Osteocyte (in vitro differentiated cells): ENCODE measurements around the gene COTL1. TPM values are rescaled to one million over a fixed set of nuclear protein-coding genes. Genes with fewer than 3 reads are reported as not detected.

Source experiments
- DNase-seq: peaks from one replicate; pipeline ENCODE4 v3.0.0; 2021; ENCODE audit warnings: mixed read lengths; ENCODE audit not compliant: unreplicated experiment; ENCODE audit errors: extremely low spot score
- H3K27ac Mint-ChIP-seq: one replicate; pipeline ENCODE4 v1.8.0; 2021; ENCODE audit warnings: mild to moderate bottlenecking, mixed read lengths; ENCODE audit not compliant: unreplicated experiment
- H3K27me3 Mint-ChIP-seq: one replicate; pipeline ENCODE4 v1.8.0; 2021; ENCODE audit warnings: mixed read lengths; ENCODE audit not compliant: unreplicated experiment
- H3K36me3 Mint-ChIP-seq: one replicate; pipeline ENCODE4 v1.8.0; 2021; ENCODE audit warnings: mixed read lengths; ENCODE audit not compliant: unreplicated experiment
- H3K4me1 Mint-ChIP-seq: one replicate; pipeline ENCODE4 v1.8.0; 2021; ENCODE audit warnings: mixed read lengths; ENCODE audit not compliant: unreplicated experiment
- H3K4me3 Mint-ChIP-seq: one replicate; pipeline ENCODE4 v1.8.0; 2021; ENCODE audit warnings: mild to moderate bottlenecking, moderate library complexity, mixed read lengths; ENCODE audit not compliant: unreplicated experiment
- H3K9me3 Mint-ChIP-seq: one replicate; pipeline ENCODE4 v1.8.0; 2021; ENCODE audit warnings: mixed read lengths; ENCODE audit not compliant: unreplicated experiment
- total RNA-seq: library from RNA; stranded (reverse); gene quantifications from 2 replicates; pipeline ENCODE4 v1.2.1, GENCODE V29; 2021
- TF ChIP-seq, protein P1 (sequence below): fragments of 200-600 bp; sonication (generic); IDR thresholded peaks from 2 replicates; pipeline ENCODE4 v1.5.0; 2021; ENCODE audit warnings: antibody characterized with exemption, mild to moderate bottlenecking, moderate library complexity

COTL1 gene
- total RNA-seq, 1 donor from 2014 or later = 103 TPM

DNA sequence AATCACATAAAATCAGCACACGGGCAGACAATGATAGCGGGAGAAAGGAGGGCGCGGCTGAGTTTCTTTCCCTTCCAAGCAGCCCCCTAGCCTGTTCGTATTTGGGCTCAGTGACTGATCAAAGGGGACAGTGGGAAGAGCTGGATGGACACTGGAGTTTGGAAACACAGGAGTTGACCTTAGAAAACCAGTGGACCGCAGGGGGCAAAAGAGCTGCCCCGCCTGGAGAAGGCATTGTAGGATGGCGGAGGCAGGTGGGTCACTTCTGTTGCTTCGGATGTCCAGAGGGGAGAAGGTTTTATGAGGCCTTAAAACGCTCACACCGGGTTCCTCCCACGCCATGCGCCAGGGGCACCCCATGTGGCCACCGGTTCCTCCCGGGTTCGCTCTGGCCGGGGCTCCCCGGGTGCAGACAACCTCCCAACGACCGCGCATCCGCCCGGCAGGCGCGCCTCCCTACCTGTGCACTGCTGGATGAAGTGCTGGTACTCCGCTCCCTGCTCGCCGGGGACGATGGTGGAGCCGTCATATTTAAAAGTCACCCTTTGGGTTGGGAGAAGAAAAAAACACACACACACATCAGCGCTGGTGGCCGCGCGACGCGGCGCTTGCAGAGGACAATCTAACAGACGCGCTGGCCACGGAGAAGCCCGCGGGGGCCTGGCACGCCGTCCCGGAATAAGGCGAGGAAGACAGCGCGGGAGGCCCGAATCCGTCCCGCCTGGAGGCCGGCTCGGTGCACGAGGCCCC is 662 bp downstream of the COTL1 start:
- no peaks in the 10 kb centered on the region for H3K27me3 Mint-ChIP-seq
- TF ChIP-seq, protein P1, sequence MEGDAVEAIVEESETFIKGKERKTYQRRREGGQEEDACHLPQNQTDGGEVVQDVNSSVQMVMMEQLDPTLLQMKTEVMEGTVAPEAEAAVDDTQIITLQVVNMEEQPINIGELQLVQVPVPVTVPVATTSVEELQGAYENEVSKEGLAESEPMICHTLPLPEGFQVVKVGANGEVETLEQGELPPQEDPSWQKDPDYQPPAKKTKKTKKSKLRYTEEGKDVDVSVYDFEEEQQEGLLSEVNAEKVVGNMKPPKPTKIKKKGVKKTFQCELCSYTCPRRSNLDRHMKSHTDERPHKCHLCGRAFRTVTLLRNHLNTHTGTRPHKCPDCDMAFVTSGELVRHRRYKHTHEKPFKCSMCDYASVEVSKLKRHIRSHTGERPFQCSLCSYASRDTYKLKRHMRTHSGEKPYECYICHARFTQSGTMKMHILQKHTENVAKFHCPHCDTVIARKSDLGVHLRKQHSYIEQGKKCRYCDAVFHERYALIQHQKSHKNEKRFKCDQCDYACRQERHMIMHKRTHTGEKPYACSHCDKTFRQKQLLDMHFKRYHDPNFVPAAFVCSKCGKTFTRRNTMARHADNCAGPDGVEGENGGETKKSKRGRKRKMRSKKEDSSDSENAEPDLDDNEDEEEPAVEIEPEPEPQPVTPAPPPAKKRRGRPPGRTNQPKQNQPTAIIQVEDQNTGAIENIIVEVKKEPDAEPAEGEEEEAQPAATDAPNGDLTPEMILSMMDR = no peak
- H3K9me3 Mint-ChIP-seq = no peaks in the 10 kb centered on the region
- DNase-seq = no peak
- H3K4me1 Mint-ChIP-seq = peaks cover 51% of the 10 kb centered on the region
- H3K27ac Mint-ChIP-seq = peak overlapping the region; percentile 56
- peak overlapping the region; percentile 90 for H3K4me3 Mint-ChIP-seq
- peaks cover 4% of the 10 kb centered on the region for H3K36me3 Mint-ChIP-seq

DNA sequence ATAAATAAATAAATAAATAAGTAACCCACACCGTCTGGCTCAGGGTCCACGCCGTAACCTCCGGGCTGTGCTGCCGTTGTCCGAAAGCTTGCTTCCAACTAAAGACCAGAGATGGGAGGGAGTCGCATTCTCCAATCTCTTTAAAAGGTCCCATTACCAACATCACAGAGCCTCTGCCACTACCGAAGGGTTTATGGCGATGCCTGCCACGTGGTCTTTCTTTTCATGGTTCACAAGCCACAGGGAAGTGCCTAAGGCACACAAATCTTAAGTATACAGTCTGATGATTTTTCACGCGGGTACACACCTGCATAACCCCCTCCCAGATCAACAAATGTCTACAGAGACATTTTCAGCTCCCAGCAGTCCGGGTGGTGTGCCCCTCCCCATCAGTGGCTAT is 1.4 kb downstream of the COTL1 start:
- H3K27me3 Mint-ChIP-seq = no peaks in the 10 kb centered on the region
- peaks cover 4% of the 10 kb centered on the region for H3K36me3 Mint-ChIP-seq
- TF ChIP-seq, protein P1 = no peak
- no peak for DNase-seq
- peaks cover 51% of the 10 kb centered on the region for H3K4me1 Mint-ChIP-seq
- peak overlapping the region; percentile 90 for H3K4me3 Mint-ChIP-seq
- H3K27ac Mint-ChIP-seq = no peak overlapping the region
- no peaks in the 10 kb centered on the region for H3K9me3 Mint-ChIP-seq

DNA sequence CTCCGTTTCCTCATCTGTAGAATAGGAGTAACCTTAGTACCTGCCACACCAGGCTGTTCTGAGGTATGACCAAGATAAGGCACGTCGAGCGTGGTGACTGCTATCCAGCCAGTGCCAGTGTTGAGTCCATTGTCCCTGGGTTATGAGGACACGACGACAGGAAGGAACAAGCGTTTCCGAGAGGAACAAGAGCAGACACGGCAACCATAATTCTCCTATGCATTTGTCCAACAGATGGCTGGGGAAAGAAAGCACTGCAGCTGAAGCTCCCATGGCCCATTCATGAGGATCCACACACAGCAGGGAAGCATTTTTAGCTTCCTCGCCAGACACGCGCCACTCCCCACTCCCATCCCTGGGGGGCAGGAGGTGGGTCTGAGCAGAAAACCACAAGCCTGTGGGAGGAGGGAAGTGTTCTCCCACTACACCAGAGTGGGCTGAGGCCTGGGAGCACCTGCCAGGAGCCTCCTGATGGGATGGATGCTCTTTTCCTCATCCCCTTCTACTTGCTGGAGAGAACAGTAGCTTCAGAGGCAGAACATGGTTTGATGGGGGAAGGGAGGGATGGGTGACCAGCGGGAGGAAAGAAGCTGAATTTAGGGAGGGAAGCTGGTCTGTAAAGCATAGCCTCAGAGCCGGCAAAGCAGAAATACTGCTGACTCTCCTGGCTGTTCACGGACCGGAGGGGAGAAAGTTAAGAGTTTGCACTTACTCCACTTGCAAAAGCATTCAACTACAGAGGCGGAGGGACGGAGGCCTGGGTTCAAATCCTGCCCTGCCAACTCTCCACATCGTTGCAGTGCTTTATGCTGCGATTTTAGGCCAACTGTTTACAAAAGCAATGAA is 2.7 kb downstream of the COTL1 start:
- peak overlapping the region; percentile 1 for H3K27ac Mint-ChIP-seq
- H3K4me1 Mint-ChIP-seq = peaks cover 57% of the 10 kb centered on the region
- no peaks in the 10 kb centered on the region for H3K9me3 Mint-ChIP-seq
- peaks cover 4% of the 10 kb centered on the region for H3K36me3 Mint-ChIP-seq
- peak overlapping the region; percentile 66 for H3K4me3 Mint-ChIP-seq
- no peak for DNase-seq
- TF ChIP-seq, protein P1 = no peak
- H3K27me3 Mint-ChIP-seq = no peaks in the 10 kb centered on the region

DNA sequence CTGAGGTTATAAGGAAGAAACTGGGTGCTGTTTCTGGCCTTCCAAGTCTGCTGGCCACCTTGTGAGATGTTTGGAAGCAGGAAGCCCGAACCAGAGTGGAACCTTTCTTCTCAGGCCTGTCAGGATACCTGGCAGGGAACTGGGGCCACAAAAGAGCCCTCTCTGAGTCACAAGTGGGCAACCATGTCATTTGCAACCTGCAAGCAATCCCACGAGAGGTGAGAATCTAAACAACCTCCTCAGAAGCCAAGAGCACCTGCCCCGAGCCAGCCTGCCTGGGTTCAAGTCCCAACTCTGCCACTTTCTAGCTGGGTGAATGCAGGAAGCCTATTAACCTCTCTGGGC is 3.3 kb downstream of the COTL1 start:
- H3K27me3 Mint-ChIP-seq = no peaks in the 10 kb centered on the region
- peaks cover 57% of the 10 kb centered on the region for H3K4me1 Mint-ChIP-seq
- peaks cover 4% of the 10 kb centered on the region for H3K36me3 Mint-ChIP-seq
- no peak for DNase-seq
- TF ChIP-seq, protein P1 = no peak
- no peaks in the 10 kb centered on the region for H3K9me3 Mint-ChIP-seq
- H3K4me3 Mint-ChIP-seq = no peak overlapping the region
- H3K27ac Mint-ChIP-seq = no peak overlapping the region

DNA sequence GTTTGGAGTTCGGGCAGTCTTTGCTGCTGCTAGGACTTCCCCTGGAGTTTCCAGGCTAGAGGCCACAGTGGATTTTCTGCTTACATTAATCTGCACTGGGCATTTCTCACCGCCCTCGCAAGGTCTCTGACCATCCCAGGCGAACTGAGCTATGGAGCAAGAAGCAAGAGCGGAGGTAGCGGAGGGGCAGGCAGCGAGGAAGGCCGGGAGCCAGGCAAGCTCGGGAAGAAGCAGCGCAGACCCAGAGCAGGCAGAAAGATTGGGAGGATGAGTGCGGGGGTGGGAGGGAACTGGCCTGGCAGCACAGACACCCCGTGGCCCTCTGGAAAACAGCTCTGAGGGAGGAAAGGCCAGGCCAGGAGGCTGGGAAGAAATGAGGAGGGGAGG is 3.8 kb downstream of the COTL1 start:
- Mint-ChIP-seq H3K27ac (peak overlapping the region; percentile 73), H3K36me3 (peaks cover 4% of the 10 kb centered on the region), H3K27me3 (no peaks in the 10 kb centered on the region), H3K9me3 (no peaks in the 10 kb centered on the region), H3K4me3 (no peak overlapping the region), H3K4me1 (peaks cover 54% of the 10 kb centered on the region)
- TF ChIP-seq, protein P1 = no peak
- no peak for DNase-seq
